HCT116 (cell line): ENCODE results near the gene MEF2B. TPM values are rescaled to one million over a fixed set of nuclear protein-coding genes. Genes with fewer than 3 reads are reported as not detected.

Experiments
- ATAC-seq: fragments of 200-7000 bp; cut with Tn5 transposase; 2 replicates; pipeline ENCODE4 v1.9.1; 2020; ENCODE audit warnings: mild to moderate bottlenecking, moderate library complexity
- BruUV-seq: library from RNA; stranded (reverse); fragments of 400-500 nt; replicated peaks from 2 replicates; lab custom pipeline; 2021; lab: Mats Ljungman, UMichigan
- CTCF ChIA-PET: fragments of 300-600 bp; sonication (Branson Sonifier 250); formaldehyde crosslinking; loops from one replicate; lab custom pipeline; 2021; ENCODE audit warnings: antibody characterized with exemption; lab: Charles Lee
- POLR2A ChIA-PET: fragments of 300-600, 350-600 bp; sonication (Branson Sonifier 250); formaldehyde crosslinking; loops from one replicate; lab custom pipeline; 2021; ENCODE audit warnings: antibody characterized with exemption; lab: Charles Lee
- RAD21 ChIA-PET, 2 experiments: fragments of 300-600 bp; sonication (Branson Sonifier 250); formaldehyde crosslinking; loops; one replicate each; lab custom pipeline; 2023; ENCODE audit warnings: low total read pairs in 2 of 2; ENCODE audit not compliant: uncharacterized antibody in 2 of 2, unreplicated experiment in 2 of 2, low non-redundant PET in 1 of 2; lab: Charles Lee
- DNase-seq: peaks from one replicate; pipeline ENCODE4 v3.0.0-alpha.2; 2010; ENCODE audit warnings: low read depth, low spot score
- H2AFZ ChIP-seq: fragments of 200-600 bp; shearing (Covaris generic), sonication (generic); 2 replicates; pipeline ENCODE4 v1.6.1; 2017; ENCODE audit warnings: low read depth, mixed run types, mixed read lengths, antibody characterized with exemption, low read length; ENCODE audit not compliant: poor library complexity, severe bottlenecking
- H3K27ac ChIP-seq: 2 replicates; pipeline ENCODE4 v1.5.1; 2012; ENCODE audit warnings: low read depth, low read length
- H3K27me3 ChIP-seq: fragments of 200-600 bp; sonication (generic); 2 replicates; pipeline ENCODE4 v1.6.1; 2016; ENCODE audit warnings: mixed run types, low read length, mixed read lengths; ENCODE audit not compliant: insufficient read depth
- H3K36me3 ChIP-seq, 2 experiments: fragments of 200-500 bp in 1 of 2; fragments of 200-600 bp in 1 of 2; sonication (Bioruptor generic) in 1 of 2; sonication (generic) in 1 of 2; 2 replicates each; pipeline versions ENCODE4 v1.5.1 to v1.6.1; 2014 to 2016; ENCODE audit warnings: low read length in 2 of 2, inconsistent platforms in 1 of 2, mixed read lengths in 1 of 2, mixed run types in 1 of 2; ENCODE audit not compliant: insufficient read depth in 2 of 2, control insufficient read depth in 1 of 2
- H3K4me1 ChIP-seq, 2 experiments: fragments of 200-600 bp in 1 of 2; sonication (generic) in 1 of 2; 2 replicates each; pipeline versions ENCODE4 v1.5.1 to v1.6.1; 2012 to 2017; ENCODE audit warnings: low read length in 2 of 2, inconsistent platforms in 1 of 2, mild to moderate bottlenecking in 1 of 2, mixed read lengths in 1 of 2, mixed run types in 1 of 2, moderate library complexity in 1 of 2; ENCODE audit not compliant: insufficient read depth in 2 of 2, control insufficient read depth in 1 of 2
- H3K4me2 ChIP-seq: fragments of 200-600 bp; sonication (generic); 2 replicates; pipeline ENCODE4 v1.6.1; 2017; ENCODE audit warnings: mixed run types, low read length, mixed read lengths
- H3K4me3 ChIP-seq, 2 experiments: fragments of 200-600 bp in 1 of 2; sonication (generic) in 1 of 2; replicated peaks in 1 of 2; 2 replicates each; pipeline ENCODE4 v1.5.1; 2011 to 2016; ENCODE audit warnings: low read length in 2 of 2, control low read depth in 1 of 2, low read depth in 1 of 2, mild to moderate bottlenecking in 1 of 2, mixed read lengths in 1 of 2, mixed run types in 1 of 2
- H3K79me2 ChIP-seq: fragments of 200-600 bp; sonication (generic); 2 replicates; pipeline ENCODE4 v1.6.1; 2017; ENCODE audit warnings: mild to moderate bottlenecking, mixed run types, low read length, moderate library complexity, mixed read lengths; ENCODE audit not compliant: insufficient read depth
- H3K9ac ChIP-seq: fragments of 200-600 bp; sonication (generic); 2 replicates; pipeline ENCODE4 v1.6.1; 2016; ENCODE audit warnings: low read length, mixed read lengths
- H3K9me2 ChIP-seq: fragments of 200-600 bp; sonication (generic), shearing (Covaris generic); 2 replicates; pipeline ENCODE4 v1.6.1; 2017; ENCODE audit warnings: mixed run types, mild to moderate bottlenecking, moderate library complexity; ENCODE audit not compliant: insufficient read depth
- H3K9me3 ChIP-seq, 2 experiments: fragments of 200-500 bp in 1 of 2; fragments of 200-600 bp in 1 of 2; sonication (Bioruptor generic) in 1 of 2; sonication (generic) in 1 of 2; 2 replicates each; pipeline ENCODE4 v1.6.1; 2014 to 2017; ENCODE audit warnings: low read length in 2 of 2, mixed read lengths in 2 of 2, inconsistent platforms in 1 of 2, low read depth in 1 of 2, mild to moderate bottlenecking in 1 of 2, mixed run types in 1 of 2, moderate library complexity in 1 of 2; ENCODE audit not compliant: control insufficient read depth in 1 of 2, insufficient read depth in 1 of 2
- H4K20me1 ChIP-seq: fragments of 200-600 bp; sonication (generic), shearing (Covaris generic); 2 replicates; pipeline ENCODE4 v1.6.1; 2017; ENCODE audit warnings: mixed run types, mild to moderate bottlenecking, moderate library complexity; ENCODE audit not compliant: insufficient read depth
- CBX3 ChIP-seq: IDR thresholded peaks from 2 replicates; pipeline ENCODE4 v1.6.1; 2012; ENCODE audit warnings: low read depth
- CEBPB ChIP-seq: IDR thresholded peaks from 2 replicates; pipeline ENCODE4 v1.6.1; 2012; ENCODE audit warnings: low read depth
- EGR1 ChIP-seq: IDR thresholded peaks from 2 replicates; pipeline ENCODE4 v1.6.1; 2012; ENCODE audit warnings: low read depth
- ELF1 ChIP-seq: IDR thresholded peaks from 2 replicates; pipeline ENCODE4 v1.6.1; 2012; ENCODE audit warnings: low read depth, borderline replicate concordance
- EZH2 ChIP-seq: fragments of 200-600 bp; sonication (generic); IDR thresholded peaks from 2 replicates; pipeline ENCODE4 v1.6.1; 2017; ENCODE audit warnings: antibody characterized with exemption, mixed run types
- EZH2phosphoT487 ChIP-seq: fragments of 200-600 bp; IDR thresholded peaks from 2 replicates; pipeline ENCODE4 v1.6.1; 2018; ENCODE audit warnings: antibody characterized with exemption, borderline replicate concordance
- FOSL1 ChIP-seq: IDR thresholded peaks from 2 replicates; pipeline ENCODE4 v1.6.1; 2012; ENCODE audit warnings: low read depth
- JUND ChIP-seq: IDR thresholded peaks from 2 replicates; pipeline ENCODE4 v1.6.1; 2012
- POLR2A ChIP-seq: IDR thresholded peaks from 2 replicates; pipeline ENCODE4 v1.7.0; 2011; ENCODE audit warnings: borderline replicate concordance; ENCODE audit not compliant: insufficient read depth, insufficient read length; ENCODE audit errors: extremely low read depth
- POLR2AphosphoS5 ChIP-seq: IDR thresholded peaks from 2 replicates; pipeline ENCODE4 v1.6.1; 2011; ENCODE audit warnings: mild to moderate bottlenecking, low read depth, low read length, moderate library complexity
- RAD21 ChIP-seq: IDR thresholded peaks from 2 replicates; pipeline ENCODE4 v1.6.1; 2012; ENCODE audit warnings: low read depth, mild to moderate bottlenecking
- SIN3A ChIP-seq: IDR thresholded peaks from 2 replicates; pipeline ENCODE4 v1.6.1; 2012; ENCODE audit warnings: low read depth
- SP1 ChIP-seq: IDR thresholded peaks from 2 replicates; pipeline ENCODE4 v1.6.1; 2012; ENCODE audit warnings: low read depth
- SRF ChIP-seq: IDR thresholded peaks from 2 replicates; pipeline ENCODE4 v1.6.1; 2012; ENCODE audit warnings: low read depth
- TCF7L2 ChIP-seq: IDR thresholded peaks from 2 replicates; pipeline ENCODE4 v1.7.0; 2011; ENCODE audit warnings: borderline replicate concordance, inconsistent platforms; ENCODE audit not compliant: insufficient read depth, insufficient read length; ENCODE audit errors: extremely low read depth
- YY1 ChIP-seq: IDR thresholded peaks from 2 replicates; pipeline ENCODE4 v1.6.1; 2011; ENCODE audit warnings: low read length, low read depth, moderate library complexity, mild to moderate bottlenecking; ENCODE audit not compliant: insufficient replicate concordance; ENCODE audit errors: extremely low read depth
- ZFX ChIP-seq: fragments of 450-650 bp; IDR thresholded peaks from 2 replicates; pipeline ENCODE4 v1.6.1; 2017
- ZNF274 ChIP-seq: fragments of 200-500 bp; sonication (Bioruptor generic); IDR thresholded peaks from 2 replicates; pipeline ENCODE4 v1.6.1; 2014; ENCODE audit warnings: mild to moderate bottlenecking, low read depth, low read length, inconsistent platforms
- intact Hi-C: fragments of 100-400 bp; cut with micrococcal nuclease; formaldehyde crosslinking; loops from 2 replicates; pipeline ENCODE4 v1.10.0; 2022
- total RNA-seq: library from RNA; stranded (reverse); gene quantifications from one replicate; pipeline ENCODE4 v1.2.1, GENCODE V29; 2021; ENCODE audit not compliant: unreplicated experiment
- TF ChIP-seq, protein P1 (sequence below): IDR thresholded peaks from 2 replicates; pipeline ENCODE4 v1.6.1; 2012
- TF ChIP-seq, protein P2 (sequence below): IDR thresholded peaks from 2 replicates; pipeline ENCODE4 v1.6.1; 2012
- TF ChIP-seq, protein P3 (sequence below): IDR thresholded peaks from 2 replicates; pipeline ENCODE4 v1.6.1; 2011; ENCODE audit warnings: mild to moderate bottlenecking, low read length, moderate library complexity; ENCODE audit not compliant: insufficient replicate concordance; ENCODE audit errors: extremely low read depth
- TF ChIP-seq, protein P4 (sequence below): IDR thresholded peaks from 2 replicates; pipeline ENCODE4 v1.6.1; 2012; ENCODE audit warnings: low read depth

Gene MEF2B
- total RNA-seq, 1 experiment from 2014 or later = 7.9 TPM

DNA sequence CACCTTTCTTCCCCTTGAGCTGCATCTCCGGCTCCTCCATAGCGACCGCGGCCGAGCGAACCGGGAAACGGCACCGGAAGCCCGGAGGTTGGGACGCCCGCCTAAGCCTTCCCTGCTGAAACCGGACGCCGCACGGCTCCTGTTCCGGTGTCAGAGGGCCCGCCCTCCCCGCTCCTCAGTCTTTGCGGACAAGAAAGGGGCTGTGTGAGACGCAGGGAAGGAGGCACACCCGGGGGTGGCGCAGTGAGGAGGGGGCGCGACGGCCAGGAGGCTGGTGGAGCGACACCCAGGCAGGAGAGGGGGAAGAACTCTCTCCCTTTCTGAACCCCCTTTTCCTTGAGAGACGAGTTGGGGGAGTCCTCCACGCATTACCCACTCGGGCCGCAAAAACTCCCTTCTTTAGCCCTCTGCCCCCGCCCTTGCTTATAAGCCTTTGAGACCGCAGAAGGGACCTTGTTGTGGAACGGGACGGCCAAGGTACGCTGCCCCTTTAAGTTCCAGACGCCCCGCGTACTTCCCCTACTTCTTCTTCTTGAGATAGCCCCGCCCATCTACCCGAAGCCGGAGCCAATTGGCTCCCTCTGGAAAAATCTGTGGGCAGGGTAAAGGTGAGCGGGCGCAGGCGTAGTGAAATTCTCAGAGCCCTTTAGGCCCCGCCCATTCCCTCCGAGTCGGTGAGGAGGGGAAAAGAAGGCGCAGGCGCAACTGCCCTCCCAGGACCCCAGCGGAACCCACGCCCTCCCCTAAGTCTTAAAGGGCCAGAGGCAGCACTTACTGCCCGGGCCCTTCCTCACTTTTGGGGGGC is 22.2 kb upstream of the MEF2B start, which contains the start of the genes BORCS8 and RFXANK:
TSS of gene BORCS8 (minus strand) at position 75 of the 805 bp plus-strand sequence. CDS start at position 40, 35 bp downstream.
TSS of gene RFXANK (plus strand) at position 181 of the 805 bp plus-strand sequence. CDS start 1,689 bp downstream, outside the sequence.
- Histone ChIP-seq H3K4me3 (peak within 1 kb of the TSS; percentile 98 to 99), H2AFZ (peak within 1 kb of the TSS; percentile 93), H4K20me1 (no peaks in the 10 kb centered on the region), H3K9ac (peak within 1 kb of the TSS; percentile 98), H3K9me3 (no peaks in the 10 kb centered on the region), H3K79me2 (peaks cover 41% of the 10 kb centered on the region), H3K27me3 (no peaks in the 10 kb centered on the region), H3K9me2 (no peaks in the 10 kb centered on the region), H3K4me1 (peaks cover 16 to 22% of the 10 kb centered on the region in 2 experiments; a peak in 3 of 4 replicates), H3K36me3 (peaks cover 3 to 5% of the 10 kb centered on the region in 2 experiments; a peak in 2 of 4 replicates), H3K27ac (peak within 1 kb of the TSS; percentile 94), H3K4me2 (peak within 1 kb of the TSS; percentile 98)
- POLR2A ChIA-PET = interaction anchor here (0.7 to 2.1 kb wide), 2 partner anchors 11 kb away, joined by 3 to 15 read pairs; partner anchors contain the start of gene NR2C2AP
- DNase-seq (peak; percentile 98), ATAC-seq (peak; percentile 90)
- RAD21 ChIA-PET = no interaction called here
- no TSS peak for BruUV-seq
- CTCF ChIA-PET = interaction anchor here (1.0 to 1.3 kb wide), 4 partner anchors 17 to 151 kb away, joined by 4 to 7 read pairs (median 4); no protein-coding TSS in a partner anchor
- intact Hi-C loops = loop anchor here (1.0 kb wide), 1 partner anchor 11 kb away; the partner anchor contains the start of gene NR2C2AP
- TF ChIP-seq TCF7L2 (peak; percentile 85), SIN3A (peak; percentile 54; the same call in 1 of the 2 replicates), ELF1 (no peak; the same call in 1 of the 2 replicates), EGR1 (no peak), SRF (no peak), EZH2 (no peak), FOSL1 (no peak), RAD21 (no peak), YY1 (peak; percentile 72), CBX3 (no peak), EZH2phosphoT487 (no peak), ZFX (peak; percentile 20; the same call in 1 of the 2 replicates), CEBPB (no peak), SP1 (peak; percentile 68), JUND (no peak), POLR2A (peak; percentile 63), ZNF274 (no peak), POLR2AphosphoS5 (peak; percentile 60)
- TF ChIP-seq, protein P1, sequence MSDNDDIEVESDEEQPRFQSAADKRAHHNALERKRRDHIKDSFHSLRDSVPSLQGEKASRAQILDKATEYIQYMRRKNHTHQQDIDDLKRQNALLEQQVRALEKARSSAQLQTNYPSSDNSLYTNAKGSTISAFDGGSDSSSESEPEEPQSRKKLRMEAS = peak; percentile 85
- TF ChIP-seq, protein P2, sequence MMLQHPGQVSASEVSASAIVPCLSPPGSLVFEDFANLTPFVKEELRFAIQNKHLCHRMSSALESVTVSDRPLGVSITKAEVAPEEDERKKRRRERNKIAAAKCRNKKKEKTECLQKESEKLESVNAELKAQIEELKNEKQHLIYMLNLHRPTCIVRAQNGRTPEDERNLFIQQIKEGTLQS = no peak
- TF ChIP-seq, protein P3, sequence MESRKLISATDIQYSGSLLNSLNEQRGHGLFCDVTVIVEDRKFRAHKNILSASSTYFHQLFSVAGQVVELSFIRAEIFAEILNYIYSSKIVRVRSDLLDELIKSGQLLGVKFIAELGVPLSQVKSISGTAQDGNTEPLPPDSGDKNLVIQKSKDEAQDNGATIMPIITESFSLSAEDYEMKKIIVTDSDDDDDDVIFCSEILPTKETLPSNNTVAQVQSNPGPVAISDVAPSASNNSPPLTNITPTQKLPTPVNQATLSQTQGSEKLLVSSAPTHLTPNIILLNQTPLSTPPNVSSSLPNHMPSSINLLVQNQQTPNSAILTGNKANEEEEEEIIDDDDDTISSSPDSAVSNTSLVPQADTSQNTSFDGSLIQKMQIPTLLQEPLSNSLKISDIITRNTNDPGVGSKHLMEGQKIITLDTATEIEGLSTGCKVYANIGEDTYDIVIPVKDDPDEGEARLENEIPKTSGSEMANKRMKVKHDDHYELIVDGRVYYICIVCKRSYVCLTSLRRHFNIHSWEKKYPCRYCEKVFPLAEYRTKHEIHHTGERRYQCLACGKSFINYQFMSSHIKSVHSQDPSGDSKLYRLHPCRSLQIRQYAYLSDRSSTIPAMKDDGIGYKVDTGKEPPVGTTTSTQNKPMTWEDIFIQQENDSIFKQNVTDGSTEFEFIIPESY = peak; percentile 33
- TF ChIP-seq, protein P4, sequence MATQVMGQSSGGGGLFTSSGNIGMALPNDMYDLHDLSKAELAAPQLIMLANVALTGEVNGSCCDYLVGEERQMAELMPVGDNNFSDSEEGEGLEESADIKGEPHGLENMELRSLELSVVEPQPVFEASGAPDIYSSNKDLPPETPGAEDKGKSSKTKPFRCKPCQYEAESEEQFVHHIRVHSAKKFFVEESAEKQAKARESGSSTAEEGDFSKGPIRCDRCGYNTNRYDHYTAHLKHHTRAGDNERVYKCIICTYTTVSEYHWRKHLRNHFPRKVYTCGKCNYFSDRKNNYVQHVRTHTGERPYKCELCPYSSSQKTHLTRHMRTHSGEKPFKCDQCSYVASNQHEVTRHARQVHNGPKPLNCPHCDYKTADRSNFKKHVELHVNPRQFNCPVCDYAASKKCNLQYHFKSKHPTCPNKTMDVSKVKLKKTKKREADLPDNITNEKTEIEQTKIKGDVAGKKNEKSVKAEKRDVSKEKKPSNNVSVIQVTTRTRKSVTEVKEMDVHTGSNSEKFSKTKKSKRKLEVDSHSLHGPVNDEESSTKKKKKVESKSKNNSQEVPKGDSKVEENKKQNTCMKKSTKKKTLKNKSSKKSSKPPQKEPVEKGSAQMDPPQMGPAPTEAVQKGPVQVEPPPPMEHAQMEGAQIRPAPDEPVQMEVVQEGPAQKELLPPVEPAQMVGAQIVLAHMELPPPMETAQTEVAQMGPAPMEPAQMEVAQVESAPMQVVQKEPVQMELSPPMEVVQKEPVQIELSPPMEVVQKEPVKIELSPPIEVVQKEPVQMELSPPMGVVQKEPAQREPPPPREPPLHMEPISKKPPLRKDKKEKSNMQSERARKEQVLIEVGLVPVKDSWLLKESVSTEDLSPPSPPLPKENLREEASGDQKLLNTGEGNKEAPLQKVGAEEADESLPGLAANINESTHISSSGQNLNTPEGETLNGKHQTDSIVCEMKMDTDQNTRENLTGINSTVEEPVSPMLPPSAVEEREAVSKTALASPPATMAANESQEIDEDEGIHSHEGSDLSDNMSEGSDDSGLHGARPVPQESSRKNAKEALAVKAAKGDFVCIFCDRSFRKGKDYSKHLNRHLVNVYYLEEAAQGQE = no peak
